Stimulated activated CD4-positive, alpha-beta T cell treated with anti-CD3 and anti-CD28 coated beads, TNF-alpha, amount 100 ng/mL, for 1 hour (primary cell): ENCODE measurements around the gene PLEKHM3.
"Not testable (repeated sequence)": the region's sequence is repeated elsewhere in the genome, so short reads cannot be mapped to it uniquely, and the experiment has no call there.

Experiments
- DNase-seq, 3 donors: peaks; one replicate each; pipeline ENCODE4 v3.0.0-alpha.2; 2020; ENCODE audit warnings: low read depth in 3 of 3, low spot score in 1 of 3

Gene PLEKHM3

GRCh38 chr2:208037564-208038487 lies 12.5 kb upstream of the PLEKHM3 start:
- no peak for DNase-seq

GRCh38 chr2:208036357-208036756 lies 11.0 kb upstream of the PLEKHM3 start:
- DNase-seq: no peak

- no peak for DNase-seq
These were observed 9.3 kb upstream of the PLEKHM3 start for GRCh38 chr2:208034503-208035140.

GRCh38 chr2:208033701-208034502 lies 8.6 kb upstream of the PLEKHM3 start:
- no peak for DNase-seq

- DNase-seq: no peak
These were observed 6.3 kb upstream of the PLEKHM3 start for GRCh38 chr2:208031608-208032019.

- DNase-seq: no peak
These were observed 472 bp upstream of the PLEKHM3 start for GRCh38 chr2:208025814-208026184.

- no peak for DNase-seq
These were observed 1.2 kb downstream of the PLEKHM3 start for GRCh38 chr2:208024091-208024490.

- no peak for DNase-seq
These were observed 5.1 kb downstream of the PLEKHM3 start for GRCh38 chr2:208020253-208020652.

- not testable (repeated sequence) for DNase-seq
These were observed 7.1 kb downstream of the PLEKHM3 start for GRCh38 chr2:208018124-208018712.

GRCh38 chr2:208017721-208018120 lies 7.6 kb downstream of the PLEKHM3 start:
- DNase-seq: no peak

GRCh38 chr2:208015475-208015874 lies 9.9 kb downstream of the PLEKHM3 start:
- no peak for DNase-seq

GRCh38 chr2:208013285-208014178 lies 11.8 kb downstream of the PLEKHM3 start:
- no peak for DNase-seq

- DNase-seq: no peak
These were observed 12.9 kb downstream of the PLEKHM3 start for GRCh38 chr2:208012449-208012848.

GRCh38 chr2:208010506-208010905 lies 14.8 kb downstream of the PLEKHM3 start:
- no peak for DNase-seq

- no peak for DNase-seq
These were observed 18.5 kb downstream of the PLEKHM3 start for GRCh38 chr2:208006833-208007232.

GRCh38 chr2:208006337-208006736 lies 19.0 kb downstream of the PLEKHM3 start:
- no peak for DNase-seq

- no peak for DNase-seq
These were observed 23.4 kb downstream of the PLEKHM3 start for GRCh38 chr2:208001924-208002323.

- no peak for DNase-seq
These were observed 24.5 kb downstream of the PLEKHM3 start for GRCh38 chr2:208000701-208001395.

GRCh38 chr2:207996848-207997247 lies 28.5 kb downstream of the PLEKHM3 start:
- no peak for DNase-seq

- no peak for DNase-seq
These were observed 29.4 kb downstream of the PLEKHM3 start for GRCh38 chr2:207995887-207996286.
